HK-2 (cell line): ENCODE data around the gene CSHL1.
A peak's percentile ranks its signal among the peaks of the same experiment; 100 is the strongest.

Source experiments
- DNase-seq: peaks from one replicate; pipeline ENCODE4 v3.0.0-alpha.2; 2018; ENCODE audit not compliant: unreplicated experiment

Gene CSHL1

DNA sequence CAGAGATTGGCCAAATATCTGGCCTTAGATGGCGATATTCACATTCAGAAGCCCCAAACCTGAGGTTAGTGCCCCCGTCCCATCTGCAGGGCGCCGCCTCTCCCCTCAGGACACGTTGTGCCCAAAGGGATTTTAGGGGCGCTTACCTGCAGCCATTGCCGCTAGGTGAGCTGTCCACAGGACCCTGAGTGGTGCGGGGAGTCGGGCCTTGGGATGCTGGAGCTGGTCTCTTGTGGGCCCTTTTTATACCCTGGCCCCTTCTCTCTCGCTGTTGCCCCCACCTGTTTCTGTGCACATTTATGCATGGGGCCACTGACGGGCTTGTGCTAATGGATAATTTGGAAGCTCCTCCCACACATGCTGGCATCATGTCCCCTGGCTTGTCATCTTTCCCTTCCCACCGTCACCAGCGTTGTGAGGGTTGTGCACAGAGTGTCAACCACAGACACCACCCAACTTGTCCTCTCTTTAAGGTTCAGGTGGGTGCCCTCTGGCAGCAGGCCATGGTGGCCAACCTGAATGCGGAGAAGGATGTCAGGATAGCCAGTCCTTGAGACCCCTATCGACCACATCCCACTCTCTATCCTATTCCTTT, at the start of gene CSHL1:
Gene CSHL1 (minus strand): TSS at position 218 of the 595 bp plus-strand sequence. CDS start 62 bp downstream, at position 156.
- no peak for DNase-seq

DNA sequence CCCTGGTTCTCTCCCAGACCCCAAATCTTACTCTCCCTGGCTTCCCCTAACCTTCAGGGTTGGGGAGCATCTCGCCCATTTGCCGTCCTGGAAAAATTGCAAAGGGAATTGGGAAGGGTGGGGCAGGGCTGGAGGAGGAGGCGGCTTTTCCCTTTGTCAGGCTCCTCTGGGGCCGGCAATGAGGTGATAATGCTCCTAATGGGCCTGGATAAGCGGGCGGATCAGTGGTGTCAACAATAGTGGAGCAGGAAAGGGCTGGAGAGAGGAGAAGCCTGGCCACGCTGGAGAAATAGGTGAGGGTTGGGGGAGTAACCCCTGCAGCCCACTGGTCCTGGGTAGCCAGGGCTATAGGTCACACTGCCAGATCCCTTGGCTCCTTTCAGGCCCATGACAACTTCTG, 49.4 kb upstream of the CSHL1 start:
- no peak for DNase-seq

DNA sequence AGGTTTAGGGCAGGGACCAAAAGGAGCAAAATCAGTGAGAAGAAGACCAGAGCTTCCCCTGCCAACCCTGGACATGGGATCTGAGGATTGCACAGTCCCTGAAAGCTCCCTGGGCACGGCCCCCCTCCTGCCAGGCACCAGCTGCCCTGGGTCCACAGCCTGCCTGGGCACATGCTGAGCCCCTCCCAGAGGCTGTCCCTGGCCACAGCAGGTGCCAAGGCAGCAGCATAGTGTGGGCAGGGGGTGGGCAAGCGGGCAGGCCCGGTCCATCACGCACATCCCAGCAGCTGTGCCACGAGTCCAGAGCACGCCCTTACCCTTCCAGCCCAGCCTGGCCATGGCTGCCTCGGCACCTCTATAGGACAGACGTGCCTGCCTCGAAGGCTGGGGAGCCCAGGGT, 48.9 kb upstream of the CSHL1 start:
- no peak for DNase-seq

DNA sequence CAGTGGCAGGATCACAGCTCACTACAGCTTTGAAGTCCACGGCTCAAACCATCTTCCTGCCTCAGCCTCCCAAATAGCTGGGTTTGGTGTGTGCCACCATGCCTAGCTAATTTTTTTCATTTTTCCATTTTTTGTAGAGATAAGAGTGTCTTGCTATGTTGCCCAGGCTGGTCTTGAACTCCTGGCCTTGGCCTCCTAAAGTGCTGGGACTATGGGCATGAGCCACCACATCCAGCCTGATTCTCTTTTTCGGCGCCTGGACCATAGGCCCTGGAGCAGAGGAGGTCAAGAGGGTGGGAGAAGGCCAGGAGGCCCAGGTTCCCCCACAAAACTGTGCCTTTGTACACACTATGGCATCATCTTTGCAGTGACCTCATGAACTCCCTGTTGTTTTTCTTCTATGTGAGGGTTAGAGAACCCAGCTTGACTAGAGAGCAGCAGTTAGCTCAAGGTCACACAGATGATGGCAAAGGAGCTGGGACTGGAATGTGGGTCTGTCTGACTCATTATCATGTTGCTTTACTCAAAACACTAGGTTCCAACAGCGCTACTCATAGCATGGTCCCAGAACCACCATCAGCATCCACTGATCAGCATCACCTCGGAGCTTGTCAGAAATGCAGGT, 45.4 kb upstream of the CSHL1 start:
- no peak for DNase-seq

DNA sequence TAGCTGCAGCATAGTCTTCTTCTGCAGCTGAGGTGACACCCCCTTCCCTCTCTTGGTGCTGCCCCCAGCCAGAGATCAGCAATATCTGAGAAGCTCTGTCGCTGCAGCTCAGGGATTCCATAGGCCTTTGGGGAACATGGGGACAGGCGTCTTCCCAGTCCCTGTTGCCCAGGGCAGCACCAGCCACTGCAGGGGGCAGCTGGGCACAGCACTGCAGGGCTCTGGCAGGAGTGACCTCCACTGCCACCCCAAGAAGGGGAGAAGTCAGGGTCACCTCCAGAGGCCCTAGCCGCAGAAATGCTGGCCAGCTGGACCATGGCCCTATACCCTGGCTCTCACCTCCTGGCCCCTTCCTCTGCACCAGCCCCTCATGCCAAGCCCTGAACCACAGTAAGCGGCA, 44.7 kb upstream of the CSHL1 start:
- no peak for DNase-seq

DNA sequence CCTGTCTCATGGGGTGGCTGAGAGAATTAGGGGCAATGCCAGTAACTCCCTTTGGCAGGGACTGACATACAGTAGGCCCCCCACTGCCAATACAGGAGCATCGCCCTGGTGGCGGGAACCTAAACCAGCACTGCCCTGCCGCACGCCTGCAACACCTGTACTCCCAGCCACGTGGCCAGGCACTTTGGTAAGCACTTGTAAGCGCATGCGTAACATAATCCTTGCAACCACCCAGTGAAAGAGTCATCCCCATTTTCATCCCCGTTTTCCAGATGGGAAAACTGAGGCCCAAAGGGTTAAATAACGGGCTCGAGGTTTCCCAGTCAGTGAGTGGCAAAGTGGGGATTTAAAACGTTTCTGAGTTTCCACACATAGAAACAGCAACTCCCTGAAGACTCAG, 44.2 kb upstream of the CSHL1 start:
- DNase-seq: no peak

DNA sequence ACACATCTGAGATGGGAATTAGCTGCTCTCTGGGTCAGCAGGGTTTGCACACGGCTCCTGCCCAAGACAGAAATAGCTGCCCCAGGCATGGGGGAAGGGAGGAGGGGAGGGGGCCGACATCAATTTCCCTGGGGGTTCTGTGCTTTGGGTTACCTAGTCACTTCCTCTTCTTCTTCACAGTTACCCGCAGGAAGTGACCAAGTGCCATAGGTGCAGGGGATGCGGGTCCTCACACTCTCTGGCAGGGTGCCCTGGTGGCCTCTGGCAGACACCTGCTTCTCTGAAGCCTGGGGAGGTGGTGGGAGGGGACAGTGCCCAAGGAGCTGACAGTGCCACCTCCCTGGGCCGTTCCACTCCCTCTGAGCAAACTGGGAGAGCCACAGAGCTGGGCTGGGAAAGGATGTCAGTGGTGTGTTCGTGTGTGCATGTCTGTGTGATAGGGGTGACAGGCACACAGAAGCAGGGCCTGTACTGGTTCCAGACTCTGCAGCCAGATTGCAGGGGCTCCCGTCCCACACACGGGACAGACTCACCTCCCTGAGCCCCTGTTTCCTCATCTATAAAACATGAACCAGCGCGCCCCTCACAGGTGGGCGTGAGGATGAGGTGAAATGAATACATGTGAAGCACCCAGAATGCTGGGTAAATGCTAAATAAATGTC, 43.5 kb upstream of the CSHL1 start:
- no peak for DNase-seq

DNA sequence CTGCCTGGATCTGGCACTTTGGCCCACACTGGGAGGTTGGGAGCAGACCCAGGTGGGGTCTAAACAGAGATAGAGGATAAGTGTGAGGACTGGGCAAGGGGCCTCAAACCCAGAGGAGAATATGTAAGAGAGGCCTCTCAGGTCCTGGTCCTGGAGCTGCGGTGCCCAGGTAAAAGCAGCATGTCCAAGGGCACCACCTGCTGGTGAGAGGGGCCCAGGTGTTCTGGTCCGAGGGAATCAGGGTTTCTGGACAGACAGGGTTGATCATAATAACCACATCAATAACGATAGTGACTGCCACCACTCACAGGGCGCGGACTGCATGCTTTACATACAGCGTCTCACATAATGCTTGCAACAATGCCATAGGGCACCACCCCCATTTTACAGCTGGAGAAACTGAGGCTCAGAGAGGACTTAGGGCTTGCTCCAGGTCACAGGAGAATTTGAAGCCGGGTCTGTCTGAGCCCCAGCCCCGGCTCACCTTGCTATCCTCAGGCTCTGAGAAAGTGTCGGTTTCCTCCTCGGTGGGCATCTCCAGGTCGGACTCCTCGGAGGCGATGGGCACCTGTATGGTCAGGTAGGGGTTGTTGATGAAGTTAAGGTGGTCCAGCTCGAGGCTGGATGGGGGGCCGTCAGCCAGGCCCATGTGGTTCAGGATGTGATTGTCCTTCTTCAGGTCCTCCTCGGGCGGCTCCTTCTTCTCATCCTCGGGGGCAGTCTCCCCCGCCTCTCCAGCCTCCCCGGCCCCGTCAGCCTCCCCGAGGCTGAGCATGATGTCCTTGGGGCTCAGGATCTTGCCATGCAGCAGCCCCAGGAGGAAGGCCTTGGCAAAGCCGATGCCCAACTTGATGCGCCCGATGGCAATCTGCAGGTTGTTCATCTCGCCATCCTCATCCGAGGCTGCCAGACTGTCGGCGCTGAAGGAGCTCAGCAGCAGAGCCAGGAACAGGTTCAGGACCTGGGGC, 40.2 kb upstream of the CSHL1 start:
- no peak for DNase-seq

DNA sequence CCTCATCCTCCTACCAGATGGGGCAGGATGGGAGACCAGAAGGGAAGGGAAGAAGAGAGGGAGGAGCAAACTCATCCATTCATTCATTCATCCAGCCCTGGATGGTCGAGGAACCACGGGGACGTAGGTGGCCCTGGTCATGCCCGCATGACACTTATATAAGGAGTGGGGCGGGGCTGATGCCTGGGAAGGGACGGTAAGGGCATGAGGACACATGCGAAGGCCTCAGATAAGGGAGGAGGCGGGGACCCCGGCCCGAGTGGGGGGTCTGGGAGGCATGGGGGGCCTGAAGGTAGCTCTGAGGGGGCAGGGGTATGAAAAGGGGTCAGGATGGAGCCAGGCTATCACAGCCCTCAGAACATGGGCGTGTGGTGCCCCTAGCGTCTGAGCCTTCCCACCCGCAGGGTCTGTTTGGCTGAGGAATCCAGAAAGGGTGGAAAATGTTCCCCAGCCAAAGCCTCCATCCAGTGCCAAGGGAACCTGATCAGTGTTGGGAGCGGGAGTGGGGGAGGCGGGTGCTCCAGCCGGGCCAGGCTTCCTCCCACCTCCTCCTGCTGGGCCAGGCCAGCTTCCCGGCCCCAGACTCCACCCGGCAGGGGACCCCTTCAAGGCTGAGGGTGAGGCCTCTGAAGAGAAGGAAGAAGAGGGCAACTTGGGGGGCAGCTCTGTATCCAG, 38.7 kb upstream of the CSHL1 start:
- no peak for DNase-seq

DNA sequence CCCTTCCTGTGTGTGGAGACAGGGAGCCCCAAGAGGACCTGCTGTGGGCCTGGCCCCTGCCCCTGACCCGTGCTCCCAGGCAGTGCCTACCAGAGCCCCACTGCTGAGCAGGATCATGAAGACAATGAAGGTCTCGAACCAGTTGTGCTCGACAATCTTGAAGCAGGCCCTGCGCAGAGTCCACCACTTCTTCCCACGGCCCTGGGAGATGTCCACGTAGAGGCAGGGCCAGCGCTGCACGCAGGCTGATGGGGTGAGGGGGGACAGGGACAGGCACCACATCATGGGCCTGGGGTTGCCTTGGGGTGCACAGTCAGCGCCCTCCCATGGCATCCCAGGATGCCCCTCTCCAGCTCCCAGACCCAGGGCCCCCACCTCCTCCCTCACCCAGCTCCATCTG, 37.5 kb upstream of the CSHL1 start:
- DNase-seq: no peak

DNA sequence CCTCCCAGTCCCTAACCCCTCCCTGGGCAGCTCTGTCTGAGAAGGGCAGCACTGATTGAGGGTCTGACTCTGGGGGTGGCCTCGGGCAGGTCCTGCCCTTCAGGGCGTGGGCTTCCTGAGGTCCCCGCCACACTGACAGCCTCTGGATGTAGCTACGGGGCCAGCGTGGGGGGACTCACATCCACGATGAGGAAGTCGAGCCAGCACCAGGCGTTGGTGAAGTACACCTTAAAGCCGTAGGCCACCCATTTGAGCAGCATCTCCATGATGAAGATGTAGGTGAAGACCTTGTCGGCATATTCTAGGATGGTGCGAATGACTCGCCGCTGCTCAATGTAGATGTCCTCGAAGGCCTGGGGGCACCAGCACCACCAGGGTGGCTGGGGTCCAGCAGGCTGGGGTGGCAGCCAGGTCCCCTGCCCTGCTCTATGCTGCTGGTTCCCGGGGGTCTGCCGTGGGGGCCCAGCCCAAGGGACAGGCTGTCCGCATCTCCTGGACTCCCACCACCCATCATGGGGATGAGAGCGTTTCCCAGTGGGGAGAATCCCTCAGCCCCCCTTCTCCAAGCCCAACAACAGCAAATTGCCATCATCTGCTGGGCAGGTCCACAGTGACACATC, 36.8 kb upstream of the CSHL1 start:
- no peak for DNase-seq

DNA sequence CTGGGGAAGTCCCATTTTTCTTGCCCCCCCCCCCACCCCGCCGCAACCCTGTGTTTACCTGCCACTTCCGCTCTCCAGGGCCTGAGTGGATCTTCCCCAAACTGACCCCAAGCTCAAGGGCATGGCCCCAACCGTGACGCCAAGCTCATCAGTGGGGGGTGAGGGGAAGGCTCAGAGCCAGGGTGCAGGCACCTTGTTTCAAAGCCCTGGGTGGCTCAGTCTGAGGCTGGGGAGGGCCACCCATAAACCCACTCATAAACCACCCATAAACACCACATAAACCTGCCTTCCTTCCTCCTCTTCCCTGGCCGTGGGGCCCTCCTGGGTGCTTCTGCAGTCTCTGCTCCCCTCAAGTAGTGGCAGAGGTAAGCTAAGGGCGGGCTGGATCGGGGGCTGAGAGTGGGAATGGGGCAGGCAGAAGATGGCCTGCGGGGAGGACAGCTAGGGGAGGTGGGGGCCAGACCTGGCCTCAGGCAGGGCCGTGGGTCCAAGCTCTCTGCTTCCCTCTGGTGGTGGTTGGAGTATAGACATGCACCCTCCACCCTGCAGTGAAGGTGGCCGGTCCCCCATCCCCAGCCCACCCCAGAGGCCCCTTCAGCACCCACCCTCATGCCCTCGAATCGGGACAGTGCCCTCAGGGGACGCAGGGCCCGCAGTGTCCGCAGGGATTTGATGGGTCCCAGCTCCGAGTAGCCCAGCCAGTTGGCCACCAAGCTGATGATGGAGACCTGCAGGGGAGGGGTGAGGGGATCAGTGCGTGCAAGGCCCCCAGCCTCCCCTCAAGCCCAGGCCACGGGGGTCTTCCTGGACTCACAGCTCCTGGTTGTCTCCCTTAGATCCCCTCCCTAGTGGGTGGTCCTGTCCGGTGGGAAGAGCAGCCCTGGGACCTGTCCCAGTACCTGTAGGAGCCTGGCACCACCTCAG, 35.6 kb upstream of the CSHL1 start:
- DNase-seq: peak; percentile 42

DNA sequence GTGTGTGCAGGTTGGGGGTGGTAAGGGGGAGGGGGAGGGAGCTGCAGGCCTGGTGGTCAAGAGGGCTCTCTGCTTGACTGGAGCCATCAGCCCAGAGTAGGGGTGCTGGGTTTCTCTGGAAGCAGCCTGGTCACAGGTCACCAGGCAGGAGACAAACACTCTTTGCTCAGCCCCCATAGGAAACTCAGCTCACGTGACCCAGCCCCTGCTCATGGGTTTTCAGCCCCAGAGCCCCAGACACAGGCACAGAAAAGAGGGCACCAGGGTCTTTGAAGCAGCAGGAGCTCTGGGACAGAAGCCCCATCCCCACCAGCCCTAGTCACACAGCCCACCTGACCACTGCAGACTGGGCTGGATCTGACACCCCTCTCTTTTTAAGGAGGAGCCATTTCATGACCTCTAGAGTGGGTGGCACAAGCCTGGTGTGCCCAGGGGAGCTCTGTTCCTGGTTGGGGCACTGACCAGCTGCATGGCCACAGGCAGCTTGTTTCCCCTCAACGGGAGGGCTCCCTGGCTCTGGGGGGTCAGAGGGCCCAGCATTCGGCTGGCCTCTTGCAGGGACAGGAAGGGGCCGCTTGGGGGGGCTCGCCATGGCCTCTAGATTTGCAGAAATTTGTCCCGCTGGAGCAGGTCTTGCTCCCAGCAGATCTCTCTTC, 34.9 kb upstream of the CSHL1 start:
- DNase-seq: no peak

DNA sequence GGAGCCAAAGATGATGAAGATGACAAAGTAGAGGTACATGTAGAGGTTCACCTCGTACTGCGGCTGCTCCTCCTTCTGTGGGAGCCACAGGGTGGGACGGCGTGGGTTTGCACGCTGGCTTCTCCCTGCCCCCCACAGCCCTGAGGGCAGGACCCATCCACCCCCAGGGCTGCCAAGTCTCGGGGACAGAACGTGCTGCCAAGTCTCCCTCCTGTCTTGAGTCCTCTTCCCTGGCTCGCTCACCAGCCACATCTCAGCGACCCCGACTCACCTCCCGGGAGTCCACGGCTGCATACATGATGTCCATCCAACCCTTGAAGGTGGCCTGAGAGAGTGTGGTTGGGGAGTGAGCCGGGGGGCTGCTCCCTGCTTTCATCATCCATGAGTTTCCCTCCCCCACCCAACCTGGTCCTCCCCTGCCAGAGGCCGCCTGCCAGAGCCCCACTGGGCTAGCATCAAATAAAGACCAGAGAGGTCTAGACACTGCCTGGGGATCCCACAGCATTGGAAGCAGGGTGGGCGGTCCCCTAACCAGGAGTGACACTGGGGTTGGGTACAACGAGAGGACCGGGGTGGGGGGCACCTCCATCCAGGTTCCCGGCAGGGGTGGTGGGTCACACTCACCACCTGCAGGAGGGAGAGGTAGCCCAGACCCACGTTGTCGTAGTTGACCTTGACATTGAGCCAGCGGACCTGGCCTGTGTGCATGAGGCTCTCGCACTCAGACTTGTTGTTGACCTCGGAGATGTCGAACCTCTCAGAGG, 33.9 kb upstream of the CSHL1 start:
- DNase-seq: no peak

DNA sequence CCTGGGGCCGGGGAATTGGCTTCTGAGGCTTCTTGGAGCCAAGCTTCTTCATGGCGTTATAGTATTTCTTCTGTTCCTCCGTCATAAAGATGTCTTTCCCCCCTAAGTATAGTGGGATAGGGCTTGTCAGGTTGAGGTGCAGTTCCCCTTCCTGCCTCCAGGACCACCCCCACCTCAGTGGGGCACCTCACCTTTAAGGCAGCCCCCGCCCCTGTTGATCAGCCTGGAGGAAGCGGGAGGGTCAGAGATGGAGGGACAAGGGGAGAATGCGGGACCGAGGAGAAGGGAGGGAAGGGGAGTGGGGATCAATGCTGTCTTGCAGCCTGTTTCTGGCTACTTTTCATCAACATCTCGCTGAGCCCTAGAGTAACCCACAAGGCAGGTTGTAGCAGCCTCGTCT, 32.7 kb upstream of the CSHL1 start:
- no peak for DNase-seq

DNA sequence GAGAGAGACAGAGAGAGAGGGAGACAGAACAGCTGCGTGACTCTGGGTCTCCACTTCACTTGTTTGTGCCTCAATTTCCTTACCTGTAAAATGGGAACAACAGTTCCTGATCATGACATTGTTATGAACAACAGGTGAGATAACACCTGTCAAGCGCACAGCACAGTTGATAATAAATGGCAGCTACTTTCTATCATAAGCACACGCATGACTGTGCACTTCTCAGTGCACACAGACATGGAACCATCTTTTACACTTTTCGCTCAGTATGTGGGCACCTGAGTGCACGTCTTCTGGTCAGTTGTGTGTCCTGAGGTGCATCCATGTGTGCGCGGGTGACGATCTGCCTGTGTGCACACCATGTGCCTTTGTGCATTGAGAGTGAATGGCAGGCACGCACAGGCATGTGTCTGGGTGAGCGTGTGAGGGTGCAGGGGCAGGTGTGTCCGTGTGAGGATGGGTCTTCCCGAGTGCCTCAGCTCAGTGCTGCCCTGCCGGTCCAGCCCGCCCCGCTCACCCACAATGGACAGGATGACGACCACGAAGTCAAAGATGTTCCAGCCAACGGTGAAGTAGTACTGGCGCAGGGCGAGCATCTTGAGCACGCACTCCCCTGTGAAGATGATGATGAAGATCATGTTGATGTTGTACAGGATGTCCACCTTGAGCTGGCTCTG, 31.4 kb upstream of the CSHL1 start:
- DNase-seq: no peak

DNA sequence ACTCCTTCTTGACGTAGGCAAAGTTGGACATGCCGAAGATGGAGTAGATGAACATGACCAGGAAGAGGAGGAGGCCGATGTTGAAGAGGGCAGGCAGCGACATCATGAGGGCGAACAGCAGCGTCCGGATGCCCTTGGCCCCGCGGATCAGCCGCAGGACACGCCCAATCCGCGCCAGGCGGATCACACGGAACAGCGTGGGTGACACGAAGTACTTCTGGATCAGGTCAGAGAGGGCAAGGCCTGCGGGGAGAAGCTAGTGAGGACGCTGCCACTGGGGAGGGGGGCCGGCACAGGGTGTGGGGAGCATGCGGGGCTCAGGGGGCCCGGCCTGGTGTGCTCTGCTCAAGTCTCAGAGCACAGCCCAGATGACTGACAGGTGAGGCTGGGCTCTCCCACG, 30.7 kb upstream of the CSHL1 start:
- DNase-seq: no peak

DNA sequence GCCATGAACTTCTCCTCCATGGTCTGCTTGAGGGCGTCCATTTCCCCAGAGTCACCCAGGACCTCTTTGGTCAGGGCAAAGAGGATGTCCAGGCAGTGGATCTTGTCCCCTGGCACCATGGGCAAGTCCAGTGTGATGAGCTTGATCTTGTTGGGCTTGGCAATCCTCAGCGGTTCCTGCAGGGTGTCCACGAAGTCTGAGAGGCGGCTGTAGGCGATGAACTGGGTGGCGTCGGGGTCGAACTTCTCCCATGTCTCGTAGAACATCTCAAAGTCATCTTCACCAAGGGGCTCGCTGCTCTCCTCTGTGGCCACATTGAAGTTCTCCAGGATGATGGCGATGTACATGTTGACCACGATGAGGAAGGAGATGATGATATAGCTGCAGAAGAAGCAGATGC, 30.1 kb upstream of the CSHL1 start:
- no peak for DNase-seq
